Stimulated activated CD8-positive, alpha-beta memory T cell treated with anti-CD3 and anti-CD28 coated beads, Interleukin-4, amount 100 ng/mL, for 4 hours (primary cell): ENCODE data around the gene VPREB3.

Experiments used
- DNase-seq, 2 donors: peaks; one replicate each; pipeline ENCODE4 v3.0.0-alpha.2; 2020; ENCODE audit warnings: low read depth in 2 of 2, low spot score in 1 of 2

Gene VPREB3

DNA sequence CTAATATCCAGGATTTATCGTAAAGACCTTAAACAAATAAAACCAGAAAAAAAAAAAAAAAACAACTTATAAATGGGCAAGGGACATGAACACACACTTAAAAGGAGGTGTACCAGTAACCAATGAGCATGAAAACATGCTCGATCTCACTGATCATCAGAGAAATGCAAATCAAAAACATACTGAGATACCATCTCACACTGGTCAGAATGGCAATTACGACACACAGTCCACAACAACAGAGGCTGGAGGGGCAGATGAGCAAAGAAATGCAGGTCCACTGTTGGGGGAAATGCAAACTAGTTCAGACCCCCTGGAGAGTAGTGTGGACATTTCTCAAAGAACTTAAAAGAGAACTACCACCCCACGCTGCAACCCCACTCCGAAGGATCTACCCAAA is 50.2 kb downstream of the VPREB3 start:
- DNase-seq = no peak
